ENCODE data around the gene SLC9A1.

Gene SLC9A1

GRCh38 chr1:27092888-27093287 lies 62.0 kb downstream of the SLC9A1 start:
- H3K27ac ChIP-seq (ENCODE audit: low read depth, low read length) = no peak overlapping the region
- no peaks in the 10 kb centered on the region for H3K4me1 ChIP-seq (ENCODE audit: control insufficient read depth, insufficient read depth, low read length)
- H3K4me3 ChIP-seq (ENCODE audit: low read depth, low read length) = no peak overlapping the region
- H3K36me3 ChIP-seq (ENCODE audit: control insufficient read depth, insufficient read depth, low read length) = no peaks in the 10 kb centered on the region
- no peaks in the 10 kb centered on the region for H3K27me3 ChIP-seq (ENCODE audit: control insufficient read depth, insufficient read depth, low read length)
- no peak overlapping the region for H3K9ac ChIP-seq (ENCODE audit: low read length)
- no peaks in the 10 kb centered on the region for H3K9me3 ChIP-seq (ENCODE audit: control insufficient read depth, insufficient read depth, low read depth, low read length)

DNA sequence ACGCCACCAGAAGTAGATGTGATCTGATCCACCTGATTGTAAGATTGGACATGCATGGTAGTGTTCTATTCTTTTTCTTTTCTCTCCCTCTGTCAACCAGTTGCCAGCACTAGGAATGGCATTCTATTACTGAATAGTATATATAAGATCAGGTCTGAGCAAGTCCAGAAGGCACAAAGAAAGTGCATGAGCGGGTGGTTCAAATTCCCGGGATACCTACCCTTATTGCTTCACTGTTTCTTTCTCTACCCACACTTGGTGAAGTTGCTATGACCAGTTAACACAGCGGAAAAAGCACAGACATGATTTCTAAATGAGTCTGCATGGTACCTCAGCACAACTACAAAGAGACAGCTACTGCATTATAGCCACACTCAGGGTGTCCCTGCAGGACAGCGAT lies 64.0 kb downstream of the SLC9A1 start:
- H3K4me1 ChIP-seq (ENCODE audit: control insufficient read depth, insufficient read depth, low read length) = no peaks in the 10 kb centered on the region
- H3K9ac ChIP-seq (ENCODE audit: low read length) = no peak overlapping the region
- H3K27ac ChIP-seq (ENCODE audit: low read depth, low read length) = no peak overlapping the region
- H3K9me3 ChIP-seq (ENCODE audit: control insufficient read depth, insufficient read depth, low read depth, low read length) = no peaks in the 10 kb centered on the region
- H3K36me3 ChIP-seq (ENCODE audit: control insufficient read depth, insufficient read depth, low read length) = no peaks in the 10 kb centered on the region
- H3K4me3 ChIP-seq (ENCODE audit: low read depth, low read length) = no peak overlapping the region
- no peaks in the 10 kb centered on the region for H3K27me3 ChIP-seq (ENCODE audit: control insufficient read depth, insufficient read depth, low read length)

GRCh38 chr1:27087371-27088220 lies 67.3 kb downstream of the SLC9A1 start:
- peaks cover 4% of the 10 kb centered on the region for H3K9me3 ChIP-seq (ENCODE audit: control insufficient read depth, insufficient read depth, low read depth, low read length)

DNA sequence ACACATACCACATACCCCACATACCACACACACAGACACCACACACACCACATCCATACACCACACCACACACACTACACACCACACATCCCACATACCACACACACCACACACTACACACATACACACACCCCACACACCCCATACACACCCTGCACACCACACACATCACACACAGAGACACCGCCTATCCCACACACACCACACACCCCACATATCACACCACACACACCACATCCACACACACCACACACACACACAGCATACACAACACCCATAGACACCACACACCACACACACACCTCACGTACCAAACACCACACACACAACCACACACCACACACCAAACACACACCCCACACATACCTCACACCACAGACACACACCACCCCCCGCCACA lies 68.3 kb downstream of the SLC9A1 start:
- no peak overlapping the region for H3K27ac ChIP-seq (ENCODE audit: low read depth, low read length)
- peaks cover 4% of the 10 kb centered on the region for H3K9me3 ChIP-seq (ENCODE audit: control insufficient read depth, insufficient read depth, low read depth, low read length)
- H3K27me3 ChIP-seq (ENCODE audit: control insufficient read depth, insufficient read depth, low read length) = no peaks in the 10 kb centered on the region
- H3K4me3 ChIP-seq (ENCODE audit: low read depth, low read length) = no peak overlapping the region
- H3K9ac ChIP-seq (ENCODE audit: low read length) = no peak overlapping the region
- H3K4me1 ChIP-seq (ENCODE audit: control insufficient read depth, insufficient read depth, low read length) = no peaks in the 10 kb centered on the region
- no peaks in the 10 kb centered on the region for H3K36me3 ChIP-seq (ENCODE audit: control insufficient read depth, insufficient read depth, low read length)

More at GRCh38 chr1:27087371-27088220, 67.3 kb downstream of the SLC9A1 start:
- Histone ChIP-seq H3K27ac (ENCODE audit: low read depth, low read length) (no peak overlapping the region), H3K4me1 (ENCODE audit: control insufficient read depth, insufficient read depth, low read length) (no peaks in the 10 kb centered on the region), H3K27me3 (ENCODE audit: control insufficient read depth, insufficient read depth, low read length) (no peaks in the 10 kb centered on the region), H3K4me3 (ENCODE audit: low read depth, low read length) (no peak overlapping the region), H3K9ac (ENCODE audit: low read length) (no peak overlapping the region), H3K36me3 (ENCODE audit: control insufficient read depth, insufficient read depth, low read length) (no peaks in the 10 kb centered on the region)

DNA sequence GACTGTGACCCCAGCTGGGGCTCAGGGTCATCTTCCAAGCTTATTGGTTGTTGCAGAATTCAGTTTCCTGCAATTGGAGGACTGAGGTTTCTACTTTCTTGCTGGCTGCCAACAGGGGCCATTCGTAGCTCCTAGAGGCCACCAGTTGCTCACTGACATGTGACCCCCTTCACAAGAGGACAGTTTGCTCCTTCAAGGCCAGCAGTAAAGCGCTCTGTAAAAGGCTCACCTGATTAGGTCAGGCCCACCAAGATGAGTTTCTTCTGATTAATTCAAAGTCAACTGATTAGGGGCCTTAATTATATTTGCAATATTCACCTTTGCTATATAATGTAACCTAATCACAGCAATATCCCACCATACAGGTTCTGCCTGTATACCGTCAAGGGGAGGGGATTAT lies 68.9 kb downstream of the SLC9A1 start:
- no peak overlapping the region for H3K27ac ChIP-seq (ENCODE audit: low read depth, low read length)
- H3K4me1 ChIP-seq (ENCODE audit: control insufficient read depth, insufficient read depth, low read length) = no peaks in the 10 kb centered on the region
- no peak overlapping the region for H3K9ac ChIP-seq (ENCODE audit: low read length)
- no peaks in the 10 kb centered on the region for H3K36me3 ChIP-seq (ENCODE audit: control insufficient read depth, insufficient read depth, low read length)
- peaks cover 4% of the 10 kb centered on the region for H3K9me3 ChIP-seq (ENCODE audit: control insufficient read depth, insufficient read depth, low read depth, low read length)
- H3K27me3 ChIP-seq (ENCODE audit: control insufficient read depth, insufficient read depth, low read length) = no peaks in the 10 kb centered on the region
- H3K4me3 ChIP-seq (ENCODE audit: low read depth, low read length) = no peak overlapping the region

DNA sequence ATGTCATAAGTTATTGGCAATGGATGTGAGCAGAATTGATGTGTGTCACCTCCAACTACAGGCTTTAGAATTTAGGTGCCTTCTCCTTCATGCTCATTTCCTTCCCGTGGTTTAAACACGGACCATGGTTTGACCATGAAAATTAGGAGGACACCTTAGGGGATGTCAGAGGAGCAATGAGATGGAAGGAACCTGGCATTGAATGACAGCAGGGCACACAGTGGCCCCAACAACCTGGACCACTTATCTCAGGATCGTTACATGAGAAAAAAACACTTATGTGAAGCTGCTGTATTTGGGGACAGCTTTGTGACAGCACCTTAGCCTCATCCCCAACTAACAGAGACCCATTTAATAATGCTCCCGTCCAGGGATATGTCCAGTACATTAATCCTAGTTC lies 70.8 kb downstream of the SLC9A1 start:
- no peaks in the 10 kb centered on the region for H3K4me1 ChIP-seq (ENCODE audit: control insufficient read depth, insufficient read depth, low read length)
- H3K4me3 ChIP-seq (ENCODE audit: low read depth, low read length) = no peak overlapping the region
- H3K27me3 ChIP-seq (ENCODE audit: control insufficient read depth, insufficient read depth, low read length) = no peaks in the 10 kb centered on the region
- H3K36me3 ChIP-seq (ENCODE audit: control insufficient read depth, insufficient read depth, low read length) = no peaks in the 10 kb centered on the region
- no peak overlapping the region for H3K27ac ChIP-seq (ENCODE audit: low read depth, low read length)
- H3K9me3 ChIP-seq (ENCODE audit: control insufficient read depth, insufficient read depth, low read depth, low read length) = peaks cover 4% of the 10 kb centered on the region
- no peak overlapping the region for H3K9ac ChIP-seq (ENCODE audit: low read length)

GRCh38 chr1:27077968-27078367 lies 77.0 kb downstream of the SLC9A1 start:
- H3K27me3 ChIP-seq (ENCODE audit: control insufficient read depth, insufficient read depth, low read length) = no peaks in the 10 kb centered on the region
- H3K9ac ChIP-seq (ENCODE audit: low read length) = no peak overlapping the region
- H3K4me1 ChIP-seq (ENCODE audit: control insufficient read depth, insufficient read depth, low read length) = no peaks in the 10 kb centered on the region
- no peak overlapping the region for H3K27ac ChIP-seq (ENCODE audit: low read depth, low read length)
- H3K36me3 ChIP-seq (ENCODE audit: control insufficient read depth, insufficient read depth, low read length) = no peaks in the 10 kb centered on the region
- H3K4me3 ChIP-seq (ENCODE audit: low read depth, low read length) = no peak overlapping the region
- no peaks in the 10 kb centered on the region for H3K9me3 ChIP-seq (ENCODE audit: control insufficient read depth, insufficient read depth, low read depth, low read length)

DNA sequence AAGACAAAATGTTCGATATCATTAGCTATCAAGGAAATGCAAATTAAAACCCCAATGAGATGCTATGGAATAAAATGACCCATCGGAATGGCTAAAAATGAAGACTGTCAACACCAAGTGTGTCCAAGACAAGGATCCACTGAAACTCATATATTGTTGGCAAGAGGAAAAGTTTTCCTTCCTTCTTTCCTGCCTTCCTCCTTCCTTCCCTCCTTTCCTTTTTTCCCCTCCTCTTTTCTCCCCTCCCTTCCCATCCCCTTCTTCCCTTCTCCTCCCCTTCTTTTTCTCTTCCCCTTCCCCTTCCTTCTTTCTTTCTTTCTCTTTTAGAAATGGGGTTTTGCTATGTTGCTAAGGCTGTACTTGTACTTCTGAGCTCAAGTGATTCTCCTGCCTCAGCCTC lies 78.1 kb downstream of the SLC9A1 start:
- Histone ChIP-seq H3K27ac (ENCODE audit: low read depth, low read length) (no peak overlapping the region), H3K36me3 (ENCODE audit: control insufficient read depth, insufficient read depth, low read length) (no peaks in the 10 kb centered on the region), H3K4me3 (ENCODE audit: low read depth, low read length) (no peak overlapping the region)

GRCh38 chr1:27074175-27074780 lies 80.6 kb downstream of the SLC9A1 start:
- Histone ChIP-seq H3K9ac (ENCODE audit: low read length) (no peak overlapping the region), H3K4me3 (ENCODE audit: low read depth, low read length) (no peak overlapping the region), H3K27ac (ENCODE audit: low read depth, low read length) (no peak overlapping the region), H3K27me3 (ENCODE audit: control insufficient read depth, insufficient read depth, low read length) (no peaks in the 10 kb centered on the region), H3K9me3 (ENCODE audit: control insufficient read depth, insufficient read depth, low read depth, low read length) (no peaks in the 10 kb centered on the region), H3K4me1 (ENCODE audit: control insufficient read depth, insufficient read depth, low read length) (peaks cover 14% of the 10 kb centered on the region; the same call in 1 of the 2 replicates), H3K36me3 (ENCODE audit: control insufficient read depth, insufficient read depth, low read length) (no peaks in the 10 kb centered on the region)

More for the DNA sequence above, 78.1 kb downstream of the SLC9A1 start:
- Histone ChIP-seq H3K9ac (ENCODE audit: low read length) (no peak overlapping the region), H3K27me3 (ENCODE audit: control insufficient read depth, insufficient read depth, low read length) (no peaks in the 10 kb centered on the region), H3K4me1 (ENCODE audit: control insufficient read depth, insufficient read depth, low read length) (no peaks in the 10 kb centered on the region), H3K9me3 (ENCODE audit: control insufficient read depth, insufficient read depth, low read depth, low read length) (no peaks in the 10 kb centered on the region)

GRCh38 chr1:27071049-27071416 lies 83.9 kb downstream of the SLC9A1 start:
- Histone ChIP-seq H3K27ac (ENCODE audit: low read depth, low read length) (no peak overlapping the region), H3K36me3 (ENCODE audit: control insufficient read depth, insufficient read depth, low read length) (no peaks in the 10 kb centered on the region), H3K27me3 (ENCODE audit: control insufficient read depth, insufficient read depth, low read length) (no peaks in the 10 kb centered on the region), H3K4me3 (ENCODE audit: low read depth, low read length) (no peak overlapping the region), H3K9ac (ENCODE audit: low read length) (no peak overlapping the region), H3K9me3 (ENCODE audit: control insufficient read depth, insufficient read depth, low read depth, low read length) (no peaks in the 10 kb centered on the region), H3K4me1 (ENCODE audit: control insufficient read depth, insufficient read depth, low read length) (peaks cover 14% of the 10 kb centered on the region; the same call in 1 of the 2 replicates)

- H3K27ac ChIP-seq (ENCODE audit: low read depth, low read length) = no peak overlapping the region
Observed at GRCh38 chr1:27070390-27071048, 84.4 kb downstream of the SLC9A1 start.

More at GRCh38 chr1:27070390-27071048, 84.4 kb downstream of the SLC9A1 start:
- H3K36me3 ChIP-seq (ENCODE audit: control insufficient read depth, insufficient read depth, low read length) = no peaks in the 10 kb centered on the region
- H3K27me3 ChIP-seq (ENCODE audit: control insufficient read depth, insufficient read depth, low read length) = no peaks in the 10 kb centered on the region
- H3K9me3 ChIP-seq (ENCODE audit: control insufficient read depth, insufficient read depth, low read depth, low read length) = no peaks in the 10 kb centered on the region
- H3K4me3 ChIP-seq (ENCODE audit: low read depth, low read length) = no peak overlapping the region
- peaks cover 14% of the 10 kb centered on the region; the same call in 1 of the 2 replicates for H3K4me1 ChIP-seq (ENCODE audit: control insufficient read depth, insufficient read depth, low read length)
- H3K9ac ChIP-seq (ENCODE audit: low read length) = no peak overlapping the region
